CD14-positive monocyte (primary cell): ENCODE measurements around the gene DYNLT4. TPM values are rescaled to one million over a fixed set of nuclear protein-coding genes. Genes with fewer than 3 reads are reported as not detected.

ENCODE experiments used
- DNase-seq, 3 donors: peaks; one replicate each; pipeline ENCODE4 v3.0.0-alpha.2; 2011 to 2022
- H2AFZ ChIP-seq: 2 replicates; pipeline ENCODE4 v1.6.0; 2012; ENCODE audit warnings: mild to moderate bottlenecking, low read depth, low read length, inconsistent platforms; ENCODE audit not compliant: insufficient read depth, poor library complexity, severe bottlenecking
- H3K27ac ChIP-seq, 2 donors: 1 replicate in 1 of 2; 2 replicates in 1 of 2; pipeline ENCODE4 v1.5.1; 2012 to 2013; ENCODE audit warnings: low read length in 2 of 2, control low read depth in 1 of 2, inconsistent platforms in 1 of 2, low read depth in 1 of 2, mild to moderate bottlenecking in 1 of 2
- H3K27me3 ChIP-seq, 2 donors: one replicate each; pipeline versions ENCODE4 v1.6.0 to v1.6.1; 2011 to 2013; ENCODE audit warnings: low read length in 2 of 2; ENCODE audit not compliant: control insufficient read depth in 2 of 2, insufficient read depth in 2 of 2
- H3K36me3 ChIP-seq, 2 donors: replicated peaks in 1 of 2; 1 replicate in 1 of 2; 2 replicates in 1 of 2; pipeline versions ENCODE4 v1.5.1 to v1.6.1; 2012 to 2013; ENCODE audit warnings: low read length in 2 of 2, control low read depth in 1 of 2, inconsistent platforms in 1 of 2, mild to moderate bottlenecking in 1 of 2; ENCODE audit not compliant: insufficient read depth in 2 of 2, control insufficient read depth in 1 of 2
- H3K4me1 ChIP-seq, 2 donors: 1 replicate in 1 of 2; 2 replicates in 1 of 2; pipeline versions ENCODE4 v1.5.1 to v1.6.1; 2012 to 2013; ENCODE audit warnings: low read length in 2 of 2, control low read depth in 1 of 2, inconsistent platforms in 1 of 2, mild to moderate bottlenecking in 1 of 2, moderate library complexity in 1 of 2; ENCODE audit not compliant: insufficient read depth in 2 of 2, control insufficient read depth in 1 of 2
- H3K4me2 ChIP-seq: replicated peaks from 2 replicates; pipeline ENCODE3; 2012; ENCODE audit warnings: low read length, moderate library complexity, mild to moderate bottlenecking; ENCODE audit not compliant: poor library complexity, severe bottlenecking; ENCODE audit errors: extremely low read depth
- H3K4me3 ChIP-seq, 3 experiments: fragments of 200-600 bp in 1 of 3; sonication (generic) in 1 of 3; replicated peaks in 1 of 3; 1 replicate in 2 of 3; 2 replicates in 1 of 3; pipeline ENCODE4 v1.5.1; 2011 to 2013; ENCODE audit warnings: low read length in 3 of 3, mild to moderate bottlenecking in 3 of 3, control low read depth in 2 of 3, low read depth in 2 of 3, inconsistent platforms in 1 of 3, moderate library complexity in 1 of 3
- H3K79me2 ChIP-seq: 2 replicates; pipeline ENCODE4 v1.6.0; 2012; ENCODE audit warnings: mild to moderate bottlenecking, control low read depth, inconsistent platforms, low read length, moderate library complexity; ENCODE audit not compliant: insufficient read depth
- H3K9ac ChIP-seq: 2 replicates; pipeline ENCODE4 v1.6.0; 2017; ENCODE audit warnings: low read length, mild to moderate bottlenecking; ENCODE audit not compliant: insufficient read depth, poor library complexity, severe bottlenecking
- H3K9me3 ChIP-seq, 2 donors: replicated peaks in 1 of 2; 1 replicate in 1 of 2; 2 replicates in 1 of 2; pipeline versions ENCODE4 v1.5.1 to v1.6.1; 2012 to 2013; ENCODE audit warnings: low read length in 2 of 2, control low read depth in 1 of 2; ENCODE audit not compliant: control insufficient read depth in 1 of 2, insufficient read depth in 1 of 2
- H4K20me1 ChIP-seq: 2 replicates; pipeline ENCODE4 v1.6.0; 2012; ENCODE audit warnings: mild to moderate bottlenecking, low read length, control low read depth, moderate library complexity; ENCODE audit not compliant: insufficient read depth
- H3K27ac Mint-ChIP-seq, 7 donors: one replicate each; pipeline ENCODE4 v1.8.0; 2020; ENCODE audit warnings: mild to moderate bottlenecking in 7 of 7, mixed read lengths in 7 of 7, moderate library complexity in 6 of 7, inconsistent platforms in 2 of 7
- H3K27me3 Mint-ChIP-seq, 3 donors: one replicate each; pipeline ENCODE4 v1.8.0; 2021 to 2022; ENCODE audit warnings: low read depth in 3 of 3, mild to moderate bottlenecking in 3 of 3, mixed read lengths in 3 of 3, moderate library complexity in 3 of 3, inconsistent platforms in 1 of 3
- H3K36me3 Mint-ChIP-seq, 2 donors: one replicate each; pipeline ENCODE4 v1.8.0; 2020; ENCODE audit warnings: mixed read lengths in 2 of 2, inconsistent platforms in 1 of 2, mild to moderate bottlenecking in 1 of 2
- H3K4me1 Mint-ChIP-seq: one replicate; pipeline ENCODE4 v1.8.0; 2020; ENCODE audit warnings: mild to moderate bottlenecking, mixed read lengths
- H3K4me3 Mint-ChIP-seq, 2 donors: one replicate each; pipeline ENCODE4 v1.8.0; 2020; ENCODE audit warnings: mild to moderate bottlenecking in 2 of 2, mixed read lengths in 2 of 2, moderate library complexity in 1 of 2
- H3K9me3 Mint-ChIP-seq, 7 donors: one replicate each; pipeline ENCODE4 v1.8.0; 2020 to 2022; ENCODE audit warnings: mixed read lengths in 7 of 7, mild to moderate bottlenecking in 6 of 7, moderate library complexity in 6 of 7, inconsistent platforms in 2 of 7
- WGBS: methylation state at CpG from one replicate; pipeline ENCODE4 v1.1.5; 2013; ENCODE audit warnings: missing lambda C conversion rate; ENCODE audit not compliant: insufficient coverage; 5-methylcytosine and 5-hydroxymethylcytosine counted together
- intact Hi-C, 2 donors: fragments of 100-400 bp; cut with micrococcal nuclease; formaldehyde crosslinking; loops; one replicate each; pipeline versions ENCODE4 v1.15.0 to v1.15.1; 2023
- polyA plus RNA-seq, 3 donors: library from polyadenylated mRNA; depleted of rRNA in 1 of 3; unstranded in 2 of 3; stranded (reverse) in 1 of 3; fragments of 300-500 nt in 2 of 3; fragments of >200 nt in 1 of 3; fragmentation: Illumina TruSeq in 2 of 3; gene quantifications; 1 replicate in 2 of 3; 2 replicates in 1 of 3; pipeline ENCODE4 v1.2.3, GENCODE V29; 2012 to 2021
- TF ChIP-seq, protein P1 (sequence below): fragments of 200-600 bp; IDR thresholded peaks from one replicate; pipeline ENCODE4 v1.8.0; 2022; ENCODE audit warnings: antibody characterized with exemption, mild to moderate bottlenecking

The DYNLT4 gene
- polyA plus RNA-seq, 3 donors: 0.91 to 2.8 (median 2.2) TPM

DNA sequence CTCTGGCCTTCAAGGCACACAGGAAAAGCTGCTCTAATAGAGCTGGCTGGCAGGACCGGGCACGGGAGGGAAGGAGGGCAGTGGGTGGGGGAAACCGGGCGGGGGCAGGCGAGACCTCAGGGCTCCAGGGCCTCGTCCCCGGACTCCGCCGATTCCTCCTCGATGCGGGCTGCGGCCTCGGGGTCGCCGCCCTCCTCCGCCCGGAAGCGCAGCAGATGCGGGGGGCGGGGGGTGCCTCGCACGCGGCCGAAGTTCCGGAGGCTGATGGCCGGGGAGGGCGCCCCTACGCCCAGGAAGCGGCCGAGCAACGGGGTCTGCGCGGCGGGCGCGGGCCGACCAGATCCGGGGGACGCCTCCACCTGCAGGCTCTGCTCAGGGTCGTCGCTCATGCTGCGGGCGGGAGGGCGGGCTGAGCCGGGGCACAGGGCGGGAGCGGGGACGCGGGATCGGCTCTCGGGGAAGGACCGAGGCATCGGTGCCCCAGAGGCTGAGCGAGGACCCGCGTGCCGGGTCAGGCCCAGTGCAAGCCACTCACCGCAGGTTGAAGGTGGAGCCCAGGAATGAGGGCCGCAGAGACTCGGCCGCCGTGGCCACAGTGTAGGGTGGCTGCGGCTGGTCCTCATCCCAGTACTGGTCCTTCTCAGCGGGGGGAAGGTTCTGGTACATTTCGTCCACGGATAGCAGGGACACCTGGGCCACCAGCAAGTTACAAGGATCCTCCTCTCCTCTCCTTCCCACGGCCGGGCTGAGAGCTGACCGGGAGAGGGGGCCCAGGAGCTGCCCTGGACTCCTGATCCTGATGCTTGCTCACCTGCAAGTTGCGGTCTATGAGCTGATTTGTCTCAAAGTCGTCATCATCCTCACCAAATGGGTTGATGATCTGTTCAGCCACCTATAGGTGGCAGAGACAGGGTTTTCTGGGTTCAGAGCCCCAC is 22.8 kb downstream of the DYNLT4 start:
- peak overlapping the region; percentile 74 for H3K4me2 ChIP-seq
- H3K27me3 Mint-ChIP-seq: peaks cover 7 to 15% (median 12%) of the 10 kb centered on the region in 3 donors
- H3K36me3 ChIP-seq: peaks cover 7 to 25% of the 10 kb centered on the region in 2 donors
- H3K4me3 ChIP-seq: peak overlapping the region; percentile 19 to 65 (median 20)
- peaks cover 23 to 24% of the 10 kb centered on the region in 2 donors for H3K4me1 ChIP-seq
- intact Hi-C loops: loop anchor here (5.0 to 10.0 kb wide), 2 partner anchors 43 to 230 kb away; partner anchors contain the start of genes HECTD3 (in 1 of the 2) and UROD (in 1 of the 2)
- WGBS: 13% methylated on average over 55 of the region's 71 CpGs
- peaks cover 0 to 2% (median 0%) of the 10 kb centered on the region in 7 donors for H3K9me3 Mint-ChIP-seq
- H3K27ac ChIP-seq: no peak overlapping the region
- H4K20me1 ChIP-seq: peaks cover 10% of the 10 kb centered on the region
- no peaks in the 10 kb centered on the region for H3K79me2 ChIP-seq
- peaks cover 28 to 29% of the 10 kb centered on the region in 2 donors for H3K36me3 Mint-ChIP-seq
- DNase-seq: no peak
- H3K27ac Mint-ChIP-seq: no peak overlapping the region
- TF ChIP-seq, protein P1, sequence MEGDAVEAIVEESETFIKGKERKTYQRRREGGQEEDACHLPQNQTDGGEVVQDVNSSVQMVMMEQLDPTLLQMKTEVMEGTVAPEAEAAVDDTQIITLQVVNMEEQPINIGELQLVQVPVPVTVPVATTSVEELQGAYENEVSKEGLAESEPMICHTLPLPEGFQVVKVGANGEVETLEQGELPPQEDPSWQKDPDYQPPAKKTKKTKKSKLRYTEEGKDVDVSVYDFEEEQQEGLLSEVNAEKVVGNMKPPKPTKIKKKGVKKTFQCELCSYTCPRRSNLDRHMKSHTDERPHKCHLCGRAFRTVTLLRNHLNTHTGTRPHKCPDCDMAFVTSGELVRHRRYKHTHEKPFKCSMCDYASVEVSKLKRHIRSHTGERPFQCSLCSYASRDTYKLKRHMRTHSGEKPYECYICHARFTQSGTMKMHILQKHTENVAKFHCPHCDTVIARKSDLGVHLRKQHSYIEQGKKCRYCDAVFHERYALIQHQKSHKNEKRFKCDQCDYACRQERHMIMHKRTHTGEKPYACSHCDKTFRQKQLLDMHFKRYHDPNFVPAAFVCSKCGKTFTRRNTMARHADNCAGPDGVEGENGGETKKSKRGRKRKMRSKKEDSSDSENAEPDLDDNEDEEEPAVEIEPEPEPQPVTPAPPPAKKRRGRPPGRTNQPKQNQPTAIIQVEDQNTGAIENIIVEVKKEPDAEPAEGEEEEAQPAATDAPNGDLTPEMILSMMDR: no peak
- peaks cover 0 to 3% of the 10 kb centered on the region in 2 donors for H3K27me3 ChIP-seq
- peak overlapping the region; percentile 53 for H3K9ac ChIP-seq
- no peaks in the 10 kb centered on the region for H3K9me3 ChIP-seq
- H3K4me1 Mint-ChIP-seq: peaks cover 26% of the 10 kb centered on the region
- H2AFZ ChIP-seq: peak overlapping the region; percentile 73
- peak overlapping the region; percentile 55 to 75 for H3K4me3 Mint-ChIP-seq

DNA sequence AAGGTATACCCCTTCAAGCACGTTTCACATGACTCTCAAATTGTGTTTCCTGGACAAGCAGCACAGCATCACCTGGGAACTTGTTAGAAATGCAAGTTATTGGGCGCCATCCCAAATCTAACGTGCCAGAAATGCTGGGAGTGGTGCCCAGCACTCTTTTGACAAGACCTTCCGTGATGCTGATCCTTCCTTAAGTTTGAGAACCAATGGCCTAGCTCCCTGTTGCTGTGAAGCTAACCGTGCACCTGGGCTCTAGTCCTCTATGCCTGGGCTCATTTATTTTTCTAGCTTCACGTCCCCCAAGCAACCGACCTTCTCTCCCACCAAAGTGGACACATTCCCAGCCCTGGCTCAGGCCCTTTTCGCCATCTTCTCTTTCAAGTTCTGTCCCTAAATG is 23.5 kb downstream of the DYNLT4 start:
- Mint-ChIP-seq H3K36me3 (peaks cover 34 to 36% of the 10 kb centered on the region in 2 donors), H3K9me3 (peaks cover 0 to 2% (median 0%) of the 10 kb centered on the region in 7 donors), H3K4me3 (peak overlapping the region; percentile 55 to 75), H3K27me3 (peaks cover 7 to 15% (median 12%) of the 10 kb centered on the region in 3 donors), H3K27ac (no peak overlapping the region), H3K4me1 (peaks cover 28% of the 10 kb centered on the region)
- DNase-seq: no peak
- WGBS: 60% methylated on average over 4 of the region's 8 CpGs
- Histone ChIP-seq H3K4me1 (peaks cover 23 to 24% of the 10 kb centered on the region in 2 donors), H3K36me3 (peaks cover 12 to 32% of the 10 kb centered on the region in 2 donors), H3K9me3 (no peaks in the 10 kb centered on the region), H3K79me2 (peaks cover under 1% of the 10 kb centered on the region), H3K27me3 (peaks cover 0 to 3% of the 10 kb centered on the region in 2 donors), H4K20me1 (peaks cover 16% of the 10 kb centered on the region), H3K27ac (no peak overlapping the region), H3K4me3 (peak overlapping the region; percentile 19 to 65 (median 20)), H2AFZ (peak overlapping the region; percentile 73), H3K4me2 (peak overlapping the region; percentile 74), H3K9ac (peak overlapping the region; percentile 53)
- TF ChIP-seq, protein P1: no peak
- intact Hi-C loops: loop anchor here in 1 of 2 donors (10.0 kb wide), 1 partner anchor 231 kb away; the partner anchor contains the start of genes HECTD3 and UROD
